Measurements from ENCODE around the gene SCAF4.
A peak's percentile ranks its signal among the peaks of the same experiment; 100 is the strongest.

GRCh38 chr21:31731857-31732596 is at the start of gene SCAF4:
- TF ChIP-seq SMC3 (IDR thresholded peaks at IDR 0.05; ENCODE audit: low read depth, low read length) (0 out of 2 replicates have a peak, but pooled peaks have one; percentile 5), CHD2 (IDR thresholded peaks at IDR 0.05; ENCODE audit: low read length, partially characterized antibody) (peak; percentile 9), POLR2AphosphoS5 (IDR thresholded peaks at IDR 0.05; ENCODE audit: low read depth, low read length) (peak; percentile 84), RCOR1 (IDR thresholded peaks at IDR 0.05; ENCODE audit: low read length) (no peak), FOSL2 (IDR thresholded peaks at IDR 0.05; ENCODE audit: borderline replicate concordance, low read depth) (no peak), FOXJ3 (CRISPR knock-in tag; IDR thresholded peaks at IDR 0.05) (no peak), NFIC (IDR thresholded peaks at IDR 0.05; ENCODE audit: borderline replicate concordance) (no peak), SIN3A (IDR thresholded peaks at IDR 0.05; ENCODE audit: borderline replicate concordance, low read depth, low read length) (peak; percentile 63; the same call in 1 of the 2 replicates), EZH2phosphoT487 (IDR thresholded peaks at IDR 0.05; ENCODE audit: borderline replicate concordance, low read depth) (no peak)
- TF ChIP-seq, protein P1, sequence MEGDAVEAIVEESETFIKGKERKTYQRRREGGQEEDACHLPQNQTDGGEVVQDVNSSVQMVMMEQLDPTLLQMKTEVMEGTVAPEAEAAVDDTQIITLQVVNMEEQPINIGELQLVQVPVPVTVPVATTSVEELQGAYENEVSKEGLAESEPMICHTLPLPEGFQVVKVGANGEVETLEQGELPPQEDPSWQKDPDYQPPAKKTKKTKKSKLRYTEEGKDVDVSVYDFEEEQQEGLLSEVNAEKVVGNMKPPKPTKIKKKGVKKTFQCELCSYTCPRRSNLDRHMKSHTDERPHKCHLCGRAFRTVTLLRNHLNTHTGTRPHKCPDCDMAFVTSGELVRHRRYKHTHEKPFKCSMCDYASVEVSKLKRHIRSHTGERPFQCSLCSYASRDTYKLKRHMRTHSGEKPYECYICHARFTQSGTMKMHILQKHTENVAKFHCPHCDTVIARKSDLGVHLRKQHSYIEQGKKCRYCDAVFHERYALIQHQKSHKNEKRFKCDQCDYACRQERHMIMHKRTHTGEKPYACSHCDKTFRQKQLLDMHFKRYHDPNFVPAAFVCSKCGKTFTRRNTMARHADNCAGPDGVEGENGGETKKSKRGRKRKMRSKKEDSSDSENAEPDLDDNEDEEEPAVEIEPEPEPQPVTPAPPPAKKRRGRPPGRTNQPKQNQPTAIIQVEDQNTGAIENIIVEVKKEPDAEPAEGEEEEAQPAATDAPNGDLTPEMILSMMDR (IDR thresholded peaks at IDR 0.05) = no peak
- TF ChIP-seq, protein P2, sequence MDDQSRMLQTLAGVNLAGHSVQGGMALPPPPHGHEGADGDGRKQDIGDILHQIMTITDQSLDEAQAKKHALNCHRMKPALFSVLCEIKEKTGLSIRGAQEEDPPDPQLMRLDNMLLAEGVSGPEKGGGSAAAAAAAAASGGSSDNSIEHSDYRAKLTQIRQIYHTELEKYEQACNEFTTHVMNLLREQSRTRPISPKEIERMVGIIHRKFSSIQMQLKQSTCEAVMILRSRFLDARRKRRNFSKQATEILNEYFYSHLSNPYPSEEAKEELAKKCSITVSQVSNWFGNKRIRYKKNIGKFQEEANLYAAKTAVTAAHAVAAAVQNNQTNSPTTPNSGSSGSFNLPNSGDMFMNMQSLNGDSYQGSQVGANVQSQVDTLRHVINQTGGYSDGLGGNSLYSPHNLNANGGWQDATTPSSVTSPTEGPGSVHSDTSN (IDR thresholded peaks at IDR 0.05) = 0 out of 2 replicates have a peak, but pooled peaks have one; percentile 27
- TF ChIP-seq, protein P3, sequence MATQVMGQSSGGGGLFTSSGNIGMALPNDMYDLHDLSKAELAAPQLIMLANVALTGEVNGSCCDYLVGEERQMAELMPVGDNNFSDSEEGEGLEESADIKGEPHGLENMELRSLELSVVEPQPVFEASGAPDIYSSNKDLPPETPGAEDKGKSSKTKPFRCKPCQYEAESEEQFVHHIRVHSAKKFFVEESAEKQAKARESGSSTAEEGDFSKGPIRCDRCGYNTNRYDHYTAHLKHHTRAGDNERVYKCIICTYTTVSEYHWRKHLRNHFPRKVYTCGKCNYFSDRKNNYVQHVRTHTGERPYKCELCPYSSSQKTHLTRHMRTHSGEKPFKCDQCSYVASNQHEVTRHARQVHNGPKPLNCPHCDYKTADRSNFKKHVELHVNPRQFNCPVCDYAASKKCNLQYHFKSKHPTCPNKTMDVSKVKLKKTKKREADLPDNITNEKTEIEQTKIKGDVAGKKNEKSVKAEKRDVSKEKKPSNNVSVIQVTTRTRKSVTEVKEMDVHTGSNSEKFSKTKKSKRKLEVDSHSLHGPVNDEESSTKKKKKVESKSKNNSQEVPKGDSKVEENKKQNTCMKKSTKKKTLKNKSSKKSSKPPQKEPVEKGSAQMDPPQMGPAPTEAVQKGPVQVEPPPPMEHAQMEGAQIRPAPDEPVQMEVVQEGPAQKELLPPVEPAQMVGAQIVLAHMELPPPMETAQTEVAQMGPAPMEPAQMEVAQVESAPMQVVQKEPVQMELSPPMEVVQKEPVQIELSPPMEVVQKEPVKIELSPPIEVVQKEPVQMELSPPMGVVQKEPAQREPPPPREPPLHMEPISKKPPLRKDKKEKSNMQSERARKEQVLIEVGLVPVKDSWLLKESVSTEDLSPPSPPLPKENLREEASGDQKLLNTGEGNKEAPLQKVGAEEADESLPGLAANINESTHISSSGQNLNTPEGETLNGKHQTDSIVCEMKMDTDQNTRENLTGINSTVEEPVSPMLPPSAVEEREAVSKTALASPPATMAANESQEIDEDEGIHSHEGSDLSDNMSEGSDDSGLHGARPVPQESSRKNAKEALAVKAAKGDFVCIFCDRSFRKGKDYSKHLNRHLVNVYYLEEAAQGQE (IDR thresholded peaks at IDR 0.05; ENCODE audit: low read depth, low read length) = 0 out of 2 replicates have a peak, but pooled peaks have one; percentile 6

Data from SK-N-SH (cell line).